H1 (cell line): ENCODE measurements around the gene SHROOM4. TPM values are rescaled to one million over a fixed set of nuclear protein-coding genes. Genes with fewer than 3 reads are reported as not detected.

ENCODE experiments used
- CTCF ChIA-PET: fragments of 300-600 bp; sonication (Branson Sonifier 250); formaldehyde crosslinking; loops from one replicate; lab custom pipeline; 2021; ENCODE audit not compliant: partially characterized antibody; lab: Charles Lee
- POLR2A ChIA-PET: fragments of 300-600 bp; sonication (Branson Sonifier 250); formaldehyde crosslinking; loops from one replicate; lab custom pipeline; 2021; ENCODE audit warnings: inconsistent platforms; ENCODE audit not compliant: partially characterized antibody; lab: Charles Lee
- DNase-seq, 2 experiments: peaks; one replicate each; pipeline versions ENCODE4 v3.0.0 to v3.0.0-alpha.2; 2010 to 2022; ENCODE audit warnings: low spot score in 2 of 2, low read depth in 1 of 2, mixed read lengths in 1 of 2
- FAIRE-seq: peaks from 2 replicates; lab custom pipeline; 2011; peaks lifted over from hg19 to GRCh38; lab: Jason Lieb, UNC
- H2AFZ ChIP-seq: 2 replicates; pipeline ENCODE4 v1.8.1; 2012; ENCODE audit warnings: low read length, inconsistent platforms
- H2AK5ac ChIP-seq: 2 replicates; pipeline ENCODE4 v1.6.1; 2013; ENCODE audit warnings: low read depth, low read length
- H2BK120ac ChIP-seq: replicated peaks from 2 replicates; pipeline ENCODE3; 2013; ENCODE audit warnings: low read depth, low read length, inconsistent platforms
- H2BK12ac ChIP-seq: 2 replicates; pipeline ENCODE4 v1.6.1; 2013; ENCODE audit warnings: low read depth, low read length
- H2BK15ac ChIP-seq: 2 replicates; pipeline ENCODE4 v1.6.1; 2013; ENCODE audit warnings: low read length
- H2BK20ac ChIP-seq: 2 replicates; pipeline ENCODE4 v1.6.1; 2013; ENCODE audit warnings: low read length
- H2BK5ac ChIP-seq: 2 replicates; pipeline ENCODE4 v1.6.1; 2013; ENCODE audit warnings: low read depth, low read length
- H3K14ac ChIP-seq: 2 replicates; pipeline ENCODE4 v1.6.1; 2013; ENCODE audit warnings: inconsistent platforms; ENCODE audit not compliant: insufficient read length
- H3K18ac ChIP-seq: 2 replicates; pipeline ENCODE4 v1.6.1; 2013; ENCODE audit warnings: low read length; ENCODE audit errors: extremely low read depth
- H3K23ac ChIP-seq: 2 replicates; pipeline ENCODE4 v1.6.1; 2013; ENCODE audit warnings: inconsistent platforms; ENCODE audit not compliant: insufficient read length
- H3K23me2 ChIP-seq: 2 replicates; pipeline ENCODE4 v1.6.1; 2013; ENCODE audit warnings: low read depth, low read length
- H3K27ac ChIP-seq: 2 replicates; pipeline ENCODE4 v1.6.1; 2011; ENCODE audit warnings: low read depth, low read length, inconsistent platforms
- H3K27me3 ChIP-seq, 4 experiments: replicated peaks in 1 of 4; 1 replicate in 1 of 4; 2 replicates in 3 of 4; pipeline versions ENCODE4 v1.6.1 to v1.8.1; 2011 to 2013; ENCODE audit warnings: low read length in 3 of 4, mild to moderate bottlenecking in 3 of 4, inconsistent platforms in 2 of 4, mixed read lengths in 2 of 4, moderate library complexity in 1 of 4; ENCODE audit not compliant: control insufficient read depth in 3 of 4, insufficient read depth in 3 of 4; ENCODE audit errors: extremely low read depth in 1 of 4
- H3K36me3 ChIP-seq, 4 experiments: 2 replicates each; pipeline versions ENCODE4 v1.6.1 to v1.8.1; 2011 to 2013; ENCODE audit warnings: mild to moderate bottlenecking in 4 of 4, low read length in 3 of 4, moderate library complexity in 2 of 4, control low read depth in 1 of 4, inconsistent platforms in 1 of 4; ENCODE audit not compliant: insufficient read depth in 4 of 4, control insufficient read depth in 2 of 4
- H3K4ac ChIP-seq: replicated peaks from 2 replicates; pipeline ENCODE3; 2013; ENCODE audit warnings: low read length, low read depth, mixed read lengths, inconsistent platforms; ENCODE audit not compliant: insufficient read length
- H3K4me1 ChIP-seq, 4 experiments: replicated peaks in 1 of 4; 1 replicate in 1 of 4; 2 replicates in 3 of 4; pipeline versions ENCODE4 v1.6.1 to v1.8.1; 2011 to 2013; ENCODE audit warnings: low read length in 3 of 4, inconsistent platforms in 2 of 4, mixed read lengths in 1 of 4; ENCODE audit not compliant: insufficient read depth in 4 of 4, control insufficient read depth in 3 of 4
- H3K4me2 ChIP-seq, 2 experiments: 2 replicates each; pipeline versions ENCODE4 v1.6.1 to v1.8.1; 2011 to 2013; ENCODE audit warnings: low read depth in 2 of 2, low read length in 2 of 2, control low read depth in 1 of 2, inconsistent platforms in 1 of 2, mild to moderate bottlenecking in 1 of 2; ENCODE audit not compliant: insufficient read depth in 1 of 2
- H3K4me3 ChIP-seq, 4 experiments: fragments of 200-600, 300-600 bp in 1 of 4; sonication (generic), shearing (Covaris generic), sonication (Bioruptor Twin) in 1 of 4; 2 replicates each; pipeline versions ENCODE4 v1.5.1 to v1.8.1; 2011 to 2016; ENCODE audit warnings: low read length in 4 of 4, low read depth in 3 of 4, control low read depth in 2 of 4, inconsistent platforms in 2 of 4, mild to moderate bottlenecking in 2 of 4, mixed read lengths in 1 of 4, moderate library complexity in 1 of 4; ENCODE audit not compliant: insufficient read depth in 2 of 4; ENCODE audit errors: extremely low read depth in 1 of 4
- H3K56ac ChIP-seq: replicated peaks from 2 replicates; pipeline ENCODE3; 2013; ENCODE audit warnings: low read depth, mild to moderate bottlenecking, mixed read lengths, low read length, inconsistent platforms; ENCODE audit not compliant: insufficient read length
- H3K79me1 ChIP-seq: 2 replicates; pipeline ENCODE4 v1.6.1; 2013; ENCODE audit warnings: low read depth, low read length, control low read depth
- H3K79me2 ChIP-seq, 2 experiments: 2 replicates each; pipeline versions ENCODE4 v1.6.1 to v1.8.1; 2012 to 2013; ENCODE audit warnings: low read length in 2 of 2, mild to moderate bottlenecking in 2 of 2, inconsistent platforms in 1 of 2; ENCODE audit not compliant: insufficient read depth in 2 of 2, control insufficient read depth in 1 of 2
- H3K9ac ChIP-seq, 4 experiments: replicated peaks in 1 of 4; 1 replicate in 1 of 4; 2 replicates in 3 of 4; pipeline versions ENCODE4 v1.6.1 to v1.8.1; 2011 to 2013; ENCODE audit warnings: low read depth in 3 of 4, low read length in 3 of 4, control low read depth in 2 of 4, mild to moderate bottlenecking in 2 of 4, moderate library complexity in 2 of 4, inconsistent platforms in 1 of 4; ENCODE audit errors: extremely low read depth in 1 of 4
- H3K9me3 ChIP-seq, 2 experiments: 2 replicates each; pipeline versions ENCODE4 v1.6.1 to v1.8.1; 2012 to 2013; ENCODE audit warnings: mild to moderate bottlenecking in 2 of 2, moderate library complexity in 2 of 2, control low read depth in 1 of 2, inconsistent platforms in 1 of 2, low read depth in 1 of 2, low read length in 1 of 2, mixed read lengths in 1 of 2; ENCODE audit not compliant: insufficient read depth in 2 of 2
- H4K20me1 ChIP-seq, 2 experiments: replicated peaks in 1 of 2; 2 replicates each; pipeline versions ENCODE3 to v1.8.1; 2011 to 2013; ENCODE audit warnings: inconsistent platforms in 2 of 2, low read length in 2 of 2, mild to moderate bottlenecking in 1 of 2; ENCODE audit not compliant: insufficient read depth in 2 of 2, control insufficient read depth in 1 of 2
- H4K5ac ChIP-seq: 2 replicates; pipeline ENCODE4 v1.6.1; 2013; ENCODE audit warnings: low read length, low read depth, mixed read lengths, inconsistent platforms; ENCODE audit not compliant: insufficient read length
- H4K8ac ChIP-seq: 2 replicates; pipeline ENCODE4 v1.8.0; 2013; ENCODE audit warnings: mild to moderate bottlenecking, moderate library complexity, low read length, inconsistent platforms; ENCODE audit not compliant: insufficient read depth; ENCODE audit errors: extremely low read depth
- H4K91ac ChIP-seq: replicated peaks from 2 replicates; pipeline ENCODE3; 2013; ENCODE audit warnings: low read length, mixed read lengths, inconsistent platforms; ENCODE audit not compliant: insufficient read length
- CHD2 ChIP-seq: IDR thresholded peaks from 2 replicates; pipeline ENCODE4 v1.6.1; 2012; ENCODE audit warnings: low read length, improper control_type of control experiment
- CREB1 ChIP-seq: IDR thresholded peaks from 2 replicates; pipeline ENCODE4 v1.6.1; 2012; ENCODE audit warnings: inconsistent platforms
- JUND ChIP-seq: IDR thresholded peaks from 2 replicates; pipeline ENCODE4 v1.6.1; 2011; ENCODE audit warnings: mild to moderate bottlenecking, improper control_type of control experiment, low read length
- POU5F1 ChIP-seq: IDR thresholded peaks from 2 replicates; pipeline ENCODE4 v1.6.1; 2011; ENCODE audit warnings: low read depth, mild to moderate bottlenecking, low read length, moderate library complexity
- RBBP5 ChIP-seq: IDR thresholded peaks from 2 replicates; pipeline ENCODE4 v1.7.1; 2012; ENCODE audit warnings: low read depth, mild to moderate bottlenecking, inconsistent platforms, low read length, moderate library complexity, borderline replicate concordance
- SUZ12 ChIP-seq: fragments of 200-600 bp; sonication (generic); IDR thresholded peaks from 2 replicates; pipeline ENCODE4 v1.6.1; 2012; ENCODE audit warnings: mild to moderate bottlenecking, inconsistent platforms, low read length, moderate library complexity, mixed read lengths
- WGBS, 2 experiments: shearing (Covaris generic) in 1 of 2; methylation state at CpG; one replicate each; pipeline versions ENCODE4 v1.1.6 to v1.1.7; 2013 to 2015; ENCODE audit warnings: low lambda C conversion rate in 2 of 2, mixed read lengths in 2 of 2, inconsistent platforms in 1 of 2, low coverage in 1 of 2, missing lambda C conversion rate in 1 of 2; ENCODE audit not compliant: insufficient replicate concordance in 2 of 2, insufficient coverage in 1 of 2, insufficient read length in 1 of 2; ENCODE audit errors: extremely low coverage in 1 of 2, missing lambda C conversion rate in 1 of 2; 5-methylcytosine and 5-hydroxymethylcytosine counted together
- polyA plus RNA-seq, 7 experiments: library from polyadenylated mRNA; depleted of rRNA in 3 of 7; stranded (reverse) in 5 of 7; unstranded in 2 of 7; fragments of >200 nt in 5 of 7; fragments of 200-250 nt in 2 of 7; gene quantifications; 1 replicate in 5 of 7; 2 replicates in 1 of 7; 4 replicates in 1 of 7; pipeline versions ENCODE4 v1.2.1 to v1.2.3, GENCODE V29; 2011 to 2013; ENCODE audit warnings: missing spikeins in 2 of 7, mixed read lengths in 2 of 7
- total RNA-seq: library from RNA; stranded (reverse); fragmentation: NEBNext Ultra II Directional; extraction: Animal tissue kit (Norgen Biotek cat#: 25700); gene quantifications from 2 replicates; pipeline ENCODE4 v1.2.1, GENCODE V29; 2021

SHROOM4 gene
- total and polyA plus RNA-seq, 2 of the 8 experiments (the other 6 are each of a cell fraction or from before 2014, with no cell fraction given), result 1.6 to 5.6 TPM

GRCh38 chrX:50707405-50707804 lies 106.6 kb downstream of the SHROOM4 start:
- H3K27me3 ChIP-seq, result 0 out of 7 replicates have a peak, but pooled peaks cover 0 to 3% (median 0%) of the 10 kb centered on the region in 4 experiments
- H2BK15ac ChIP-seq, result no peak overlapping the region
- no peak for DNase-seq
- no peak overlapping the region for H3K56ac ChIP-seq
- H4K20me1 ChIP-seq, result no peaks in the 10 kb centered on the region
- H3K79me2 ChIP-seq, result no peaks in the 10 kb centered on the region
- 0% methylated on average over 1 of the region's 2 CpGs; no CpG with 5 or more reads in 1 of the 2 experiments for WGBS, 2 experiments
- no peak overlapping the region for H2BK20ac ChIP-seq
- no peak overlapping the region for H3K23ac ChIP-seq
- H3K4ac ChIP-seq, result no peak overlapping the region
- no peaks in the 10 kb centered on the region for H3K23me2 ChIP-seq
- no peak overlapping the region for H2BK120ac ChIP-seq
- POLR2A ChIA-PET, result no interaction called here
- no peaks in the 10 kb centered on the region for H3K36me3 ChIP-seq
- no peak overlapping the region for H2BK5ac ChIP-seq
- no peaks in the 10 kb centered on the region for H3K79me1 ChIP-seq
- no peak overlapping the region for H4K5ac ChIP-seq
- no peak overlapping the region for H3K4me2 ChIP-seq
- TF ChIP-seq POU5F1, result no peak
- TF ChIP-seq RBBP5, result no peak
- no peak for TF ChIP-seq JUND
- TF ChIP-seq SUZ12, result no peak
- no peak for TF ChIP-seq CHD2
- no peak for TF ChIP-seq CREB1
- H3K9me3 ChIP-seq, result no peaks in the 10 kb centered on the region
- no peak overlapping the region for H2AFZ ChIP-seq
- peaks cover 0 to 6% (median 2%) of the 10 kb centered on the region in 4 experiments; a peak in 5 of 7 replicates for H3K4me1 ChIP-seq
- CTCF ChIA-PET, result interaction anchor here (0.6 to 1.4 kb wide), 3 partner anchors 21 to 197 kb away, joined by 3 to 4 read pairs (median 3); no protein-coding TSS in a partner anchor
- H4K8ac ChIP-seq, result no peak overlapping the region
- H3K27ac ChIP-seq, result no peak overlapping the region
- FAIRE-seq, result no peak
- H3K4me3 ChIP-seq, result no peak overlapping the region
- H3K14ac ChIP-seq, result no peak overlapping the region
- no peak overlapping the region for H2AK5ac ChIP-seq
- H3K18ac ChIP-seq, result no peak overlapping the region
- H3K9ac ChIP-seq, result no peak overlapping the region
- H4K91ac ChIP-seq, result no peak overlapping the region
- no peak overlapping the region for H2BK12ac ChIP-seq
